Gastroesophageal sphincter (tissue), 3 donors: ENCODE data around the gene NDUFS6.

ENCODE experiments used
- POLR2AphosphoS5 ChIP-seq: sonication (generic); formaldehyde crosslinking; IDR thresholded peaks from one replicate; pipeline ENCODE4 v1.6.1; 2017; ENCODE audit warnings: antibody characterized with exemption
- TF ChIP-seq, protein P1 (sequence below), 4 experiments: fragments of 200-600 bp in 2 of 4; fragments of 450-650 bp in 2 of 4; sonication (generic) in 1 of 4; IDR thresholded peaks; one replicate each; pipeline ENCODE4 v1.5.1; 2017 to 2019; ENCODE audit warnings: antibody characterized with exemption in 4 of 4, mild to moderate bottlenecking in 2 of 4, moderate library complexity in 2 of 4

DNA sequence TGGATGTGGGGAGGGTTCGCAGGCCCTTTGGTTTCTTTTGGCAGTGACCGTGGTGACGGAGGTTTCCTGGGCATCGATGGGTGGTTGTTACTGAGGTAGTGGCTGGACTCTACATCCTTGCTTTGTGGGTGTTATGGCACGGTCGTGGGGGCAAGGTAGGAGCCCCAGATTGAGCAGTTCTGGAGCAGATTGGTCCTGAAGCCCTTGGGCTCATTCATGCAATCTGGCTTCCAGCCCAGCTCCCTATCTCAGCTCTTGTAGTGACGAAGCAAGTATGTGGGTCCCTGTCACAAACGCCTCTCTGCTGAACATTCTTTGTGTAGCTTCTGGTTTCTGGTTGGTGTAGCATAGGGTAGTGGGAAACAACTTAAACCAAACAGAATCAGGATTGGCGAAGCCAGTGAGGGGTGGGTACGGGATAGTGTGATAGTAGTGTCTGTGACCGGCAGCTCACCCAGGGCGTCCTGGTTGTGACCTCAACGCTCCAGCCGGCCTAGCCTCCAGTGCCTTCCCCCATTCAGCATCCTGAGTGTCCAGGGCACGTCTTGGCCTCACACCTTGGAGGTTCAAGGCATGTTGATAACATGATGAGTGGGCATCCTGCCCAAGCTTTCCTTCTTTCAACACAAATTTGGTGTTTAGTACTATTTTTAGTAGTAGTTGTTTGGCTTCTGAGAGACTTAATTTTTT, 2.9 kb downstream of the NDUFS6 start:
- TF ChIP-seq, protein P1, sequence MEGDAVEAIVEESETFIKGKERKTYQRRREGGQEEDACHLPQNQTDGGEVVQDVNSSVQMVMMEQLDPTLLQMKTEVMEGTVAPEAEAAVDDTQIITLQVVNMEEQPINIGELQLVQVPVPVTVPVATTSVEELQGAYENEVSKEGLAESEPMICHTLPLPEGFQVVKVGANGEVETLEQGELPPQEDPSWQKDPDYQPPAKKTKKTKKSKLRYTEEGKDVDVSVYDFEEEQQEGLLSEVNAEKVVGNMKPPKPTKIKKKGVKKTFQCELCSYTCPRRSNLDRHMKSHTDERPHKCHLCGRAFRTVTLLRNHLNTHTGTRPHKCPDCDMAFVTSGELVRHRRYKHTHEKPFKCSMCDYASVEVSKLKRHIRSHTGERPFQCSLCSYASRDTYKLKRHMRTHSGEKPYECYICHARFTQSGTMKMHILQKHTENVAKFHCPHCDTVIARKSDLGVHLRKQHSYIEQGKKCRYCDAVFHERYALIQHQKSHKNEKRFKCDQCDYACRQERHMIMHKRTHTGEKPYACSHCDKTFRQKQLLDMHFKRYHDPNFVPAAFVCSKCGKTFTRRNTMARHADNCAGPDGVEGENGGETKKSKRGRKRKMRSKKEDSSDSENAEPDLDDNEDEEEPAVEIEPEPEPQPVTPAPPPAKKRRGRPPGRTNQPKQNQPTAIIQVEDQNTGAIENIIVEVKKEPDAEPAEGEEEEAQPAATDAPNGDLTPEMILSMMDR (IDR thresholded peaks at IDR 0.05): no peak
- no peak for TF ChIP-seq POLR2AphosphoS5
